Activated B cell treated with CpG ODN at 0.5 μM for 24 hours (primary cell): Measurements from ENCODE around the gene GRAP. TPM values are rescaled to one million over a fixed set of nuclear protein-coding genes. Genes with fewer than 3 reads are reported as not detected.

ENCODE experiments used
- ATAC-seq: fragments of 200-7000 bp; cut with Tn5 transposase; one replicate; pipeline ENCODE4 v1.10.0; 2021; ENCODE audit warnings: low read depth, mild to moderate bottlenecking, moderate library complexity
- CTCF ChIA-PET: fragments of 350-600 bp; sonication (Branson Sonifier 250); formaldehyde crosslinking; loops from one replicate; lab custom pipeline; 2021; ENCODE audit warnings: antibody characterized with exemption; lab: Charles Lee
- POLR2A ChIA-PET: fragments of 350-600 bp; sonication (Branson Sonifier 250); formaldehyde crosslinking; loops from one replicate; lab custom pipeline; 2021; ENCODE audit warnings: antibody characterized with exemption; lab: Charles Lee
- DNase-seq: peaks from one replicate; pipeline ENCODE4 v3.0.0; 2022
- H3K27ac Mint-ChIP-seq: one replicate; pipeline ENCODE4 v1.8.0; 2020; ENCODE audit warnings: mixed read lengths
- H3K27me3 Mint-ChIP-seq: one replicate; pipeline ENCODE4 v1.8.0; 2021; ENCODE audit warnings: mixed read lengths
- H3K36me3 Mint-ChIP-seq: one replicate; pipeline ENCODE4 v1.8.0; 2021; ENCODE audit warnings: low read depth, mixed read lengths
- H3K4me1 Mint-ChIP-seq: one replicate; pipeline ENCODE4 v1.8.0; 2021; ENCODE audit warnings: mixed read lengths
- H3K4me3 Mint-ChIP-seq: one replicate; pipeline ENCODE4 v1.8.0; 2020; ENCODE audit warnings: mild to moderate bottlenecking, mixed read lengths
- H3K9me3 Mint-ChIP-seq: one replicate; pipeline ENCODE4 v1.8.0; 2020; ENCODE audit warnings: mixed read lengths
- CTCF ChIP-seq: fragments of 200-600 bp; IDR thresholded peaks from one replicate; pipeline ENCODE4 v1.8.0; 2022; ENCODE audit warnings: antibody characterized with exemption, mild to moderate bottlenecking
- intact Hi-C: fragments of 100-400 bp; cut with micrococcal nuclease; formaldehyde crosslinking; loops from one replicate; pipeline ENCODE4 v1.15.1; 2024
- total RNA-seq: library from RNA; stranded (reverse); gene quantifications from 2 replicates; pipeline ENCODE4 v1.2.3, GENCODE V29; 2022

Gene GRAP
- total RNA-seq, 1 donor from 2014 or later: 39.2 TPM

- no peak for TF ChIP-seq CTCF
- ChIA-PET POLR2A (no interaction called here), CTCF (no interaction called here)
- peak overlapping the region; percentile 88 for H3K4me3 Mint-ChIP-seq
- no peak for ATAC-seq
- no peak for DNase-seq
- H3K9me3 Mint-ChIP-seq: no peaks in the 10 kb centered on the region
- intact Hi-C loops: no loop called here
- peak overlapping the region; percentile 30 for H3K27ac Mint-ChIP-seq
- H3K36me3 Mint-ChIP-seq: peaks cover 13% of the 10 kb centered on the region
- peaks cover 33% of the 10 kb centered on the region for H3K4me1 Mint-ChIP-seq
- no peaks in the 10 kb centered on the region for H3K27me3 Mint-ChIP-seq
Measured at GRCh38 chr17:19002805-19003542, 43.8 kb downstream of the GRAP start.

DNA sequence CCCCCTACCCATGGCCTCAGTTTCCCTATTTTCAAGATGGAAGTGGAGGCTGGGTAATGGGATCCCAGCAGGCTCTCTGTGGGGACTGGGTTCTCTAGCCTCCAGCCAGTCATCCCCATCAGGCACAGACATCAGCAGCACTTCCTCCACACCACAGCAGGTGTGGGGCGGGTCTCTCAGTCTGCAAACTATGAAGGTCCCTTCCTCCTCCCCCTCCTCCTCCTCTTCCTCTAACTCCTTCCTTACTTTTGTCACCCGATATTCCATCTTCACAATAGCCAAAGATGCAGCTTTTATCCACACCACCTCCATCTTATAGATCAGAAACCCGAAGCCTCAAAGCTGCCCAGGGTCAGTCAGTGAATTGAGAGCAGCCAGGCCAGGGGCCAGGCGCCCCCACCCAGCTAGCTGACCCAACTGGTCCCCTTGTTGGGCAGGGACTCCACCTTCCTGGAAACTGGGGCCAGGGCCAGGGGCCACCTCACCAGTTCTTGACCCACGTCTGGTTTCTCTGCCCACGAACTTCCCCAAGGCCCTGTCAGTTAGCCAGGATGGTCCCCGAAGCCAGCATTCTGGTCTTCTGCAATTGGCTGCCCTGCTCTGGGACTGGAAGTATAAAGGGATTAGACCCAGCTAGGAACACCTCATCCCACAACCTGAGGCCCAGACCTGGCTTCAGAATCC lies 44.7 kb downstream of the GRAP start:
- H3K4me3 Mint-ChIP-seq: peak overlapping the region; percentile 88
- peak overlapping the region; percentile 1 for H3K27ac Mint-ChIP-seq
- H3K9me3 Mint-ChIP-seq: no peaks in the 10 kb centered on the region
- H3K36me3 Mint-ChIP-seq: peaks cover 18% of the 10 kb centered on the region
- peaks cover 33% of the 10 kb centered on the region for H3K4me1 Mint-ChIP-seq
- no peak for ATAC-seq
- no peak for TF ChIP-seq CTCF
- POLR2A ChIA-PET: no interaction called here
- DNase-seq: no peak
- intact Hi-C loops: no loop called here
- CTCF ChIA-PET: interaction anchor here (1.5 kb wide), 1 partner anchor 41 kb away, joined by 3 read pairs; no protein-coding TSS in a partner anchor
- no peaks in the 10 kb centered on the region for H3K27me3 Mint-ChIP-seq

GRCh38 chr17:19000531-19001325 lies 46.0 kb downstream of the GRAP start:
- DNase-seq (no peak), ATAC-seq (no peak)
- H3K27ac Mint-ChIP-seq: no peak overlapping the region
- peaks cover 30% of the 10 kb centered on the region for H3K4me1 Mint-ChIP-seq
- H3K36me3 Mint-ChIP-seq: peaks cover 26% of the 10 kb centered on the region
- CTCF ChIA-PET: interaction anchor here (1.5 kb wide), 1 partner anchor 40 kb away, joined by 3 read pairs; no protein-coding TSS in a partner anchor
- POLR2A ChIA-PET: no interaction called here
- no peaks in the 10 kb centered on the region for H3K27me3 Mint-ChIP-seq
- no peak overlapping the region for H3K4me3 Mint-ChIP-seq
- no peak for TF ChIP-seq CTCF
- intact Hi-C loops: no loop called here
- H3K9me3 Mint-ChIP-seq: no peaks in the 10 kb centered on the region

GRCh38 chr17:18999911-19000310 lies 46.8 kb downstream of the GRAP start:
- peaks cover 4% of the 10 kb centered on the region for H3K9me3 Mint-ChIP-seq
- peaks cover 26% of the 10 kb centered on the region for H3K4me1 Mint-ChIP-seq
- intact Hi-C loops: no loop called here
- DNase-seq (no peak), ATAC-seq (no peak)
- POLR2A ChIA-PET: no interaction called here
- TF ChIP-seq CTCF: no peak
- CTCF ChIA-PET: no interaction called here
- H3K36me3 Mint-ChIP-seq: peaks cover 31% of the 10 kb centered on the region
- no peak overlapping the region for H3K4me3 Mint-ChIP-seq
- no peak overlapping the region for H3K27ac Mint-ChIP-seq
- H3K27me3 Mint-ChIP-seq: no peaks in the 10 kb centered on the region

- TF ChIP-seq CTCF: no peak
- no peak overlapping the region for H3K27ac Mint-ChIP-seq
- peaks cover 4% of the 10 kb centered on the region for H3K9me3 Mint-ChIP-seq
- H3K27me3 Mint-ChIP-seq: no peaks in the 10 kb centered on the region
- intact Hi-C loops: no loop called here
- DNase-seq: no peak
- CTCF ChIA-PET: no interaction called here
- no peak for ATAC-seq
- no peak overlapping the region for H3K4me3 Mint-ChIP-seq
- peaks cover 26% of the 10 kb centered on the region for H3K4me1 Mint-ChIP-seq
- peaks cover 33% of the 10 kb centered on the region for H3K36me3 Mint-ChIP-seq
- POLR2A ChIA-PET: no interaction called here
Measured at GRCh38 chr17:18999394-18999793, 47.4 kb downstream of the GRAP start.
